HPDE6-E6E7 (cell line): ENCODE measurements around the gene DDX54.

Experiments used
- DNase-seq: peaks from one replicate; pipeline ENCODE4 v3.0.0; 2011; ENCODE audit warnings: missing footprints; ENCODE audit errors: extremely low spot score

Gene DDX54

GRCh38 chr12:113162102-113163029, 22.9 kb downstream of the DDX54 start:
- no peak for DNase-seq

- no peak for DNase-seq
Measured at GRCh38 chr12:113161415-113162016, 23.8 kb downstream of the DDX54 start.

DNA sequence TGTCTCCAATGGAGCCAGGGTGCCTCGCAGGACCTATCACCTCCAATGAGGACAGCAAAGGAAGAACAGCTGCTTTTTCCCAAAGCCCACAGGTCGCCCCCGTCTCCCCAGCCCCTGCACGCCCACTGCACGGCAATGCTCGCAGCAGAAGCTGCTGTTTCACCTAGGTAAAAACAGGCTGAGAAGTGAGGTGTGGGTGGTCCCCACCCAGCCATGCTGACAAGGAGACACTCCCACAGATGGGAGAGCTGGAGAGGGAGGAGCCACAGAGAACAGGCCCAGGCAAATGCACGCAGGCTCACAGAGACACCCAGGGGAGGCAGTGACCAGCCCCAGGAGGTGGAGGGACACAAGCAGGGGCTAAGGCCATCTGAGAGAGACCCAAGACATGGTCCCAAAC, 25.3 kb downstream of the DDX54 start:
- no peak for DNase-seq

DNA sequence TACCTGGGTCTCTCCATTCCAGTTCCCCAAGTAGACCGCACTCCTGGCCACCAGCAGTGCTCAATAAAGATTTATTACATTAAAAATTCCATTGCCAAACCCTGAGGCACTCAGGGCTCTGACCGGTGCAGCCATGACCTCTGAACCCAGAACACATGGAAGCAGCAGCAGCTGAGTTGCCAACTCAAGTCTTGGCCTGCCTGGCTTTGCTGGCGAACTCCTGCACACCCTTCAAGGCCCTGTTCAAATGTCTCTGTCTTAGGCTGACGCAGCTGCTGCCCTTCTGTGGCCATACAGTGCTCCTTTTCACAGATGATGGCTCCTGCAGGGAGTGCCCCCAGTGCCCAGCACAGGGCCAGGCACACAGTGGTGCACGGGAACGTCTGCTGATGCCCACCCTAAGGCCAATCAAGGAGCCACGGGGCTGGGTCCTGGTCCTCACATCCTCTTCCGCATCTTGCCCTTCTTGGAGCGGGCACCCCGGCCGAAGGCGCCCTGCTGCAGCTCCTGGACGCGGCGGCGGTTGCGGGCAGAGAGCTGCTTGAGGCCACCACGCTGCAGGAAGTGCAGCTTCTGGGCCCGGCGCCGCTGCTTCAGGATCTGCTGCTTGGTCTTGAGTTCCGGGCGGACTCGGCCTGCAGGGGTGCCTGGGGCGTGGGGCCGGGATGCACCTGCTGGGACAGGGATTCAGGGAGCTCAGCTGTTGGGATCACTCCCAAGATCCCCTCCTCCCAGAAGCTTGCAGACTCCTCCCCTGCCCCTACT, 26.7 kb downstream of the DDX54 start:
- no peak for DNase-seq

GRCh38 chr12:113157218-113157859, 27.9 kb downstream of the DDX54 start:
- DNase-seq: no peak

GRCh38 chr12:113155646-113156045, 29.6 kb downstream of the DDX54 start:
- DNase-seq: no peak

GRCh38 chr12:113155060-113155459, 30.2 kb downstream of the DDX54 start:
- DNase-seq: no peak

- DNase-seq: no peak
Measured at GRCh38 chr12:113154351-113154973, 30.8 kb downstream of the DDX54 start.

GRCh38 chr12:113152835-113153814, 32.2 kb downstream of the DDX54 start:
- DNase-seq: peak; percentile 87

- no peak for DNase-seq
Measured at GRCh38 chr12:113152196-113152834, 33.0 kb downstream of the DDX54 start.

DNA sequence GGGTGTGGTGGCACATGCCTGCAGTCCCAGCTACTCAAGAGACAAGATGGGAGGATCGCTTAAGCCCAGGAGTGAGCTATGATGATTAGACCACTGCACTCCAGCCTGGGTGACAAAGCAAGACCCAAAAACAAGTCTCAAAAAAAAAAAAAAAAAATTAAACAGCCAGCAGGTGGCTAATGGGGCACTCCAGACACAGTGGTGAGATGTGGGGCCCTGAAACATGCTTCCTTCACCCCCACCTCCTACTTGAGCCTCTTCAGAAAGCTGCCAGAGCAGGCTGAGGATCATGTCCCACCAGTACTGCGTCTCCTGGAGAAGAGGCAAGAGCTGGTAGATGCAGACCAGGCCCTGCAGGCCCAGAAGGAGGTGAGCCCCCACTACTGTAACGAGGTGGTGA, 33.6 kb downstream of the DDX54 start:
- DNase-seq: no peak

- peak; percentile 83 for DNase-seq
Measured at GRCh38 chr12:113149361-113150150, 35.7 kb downstream of the DDX54 start, which contains the start of gene CFAP73. CFAP73 (plus strand) TSS chr12:113149724; CDS start chr12:113149858, 134 bp downstream.

- no peak for DNase-seq
Measured at GRCh38 chr12:113146999-113147398, 38.3 kb downstream of the DDX54 start.

DNA sequence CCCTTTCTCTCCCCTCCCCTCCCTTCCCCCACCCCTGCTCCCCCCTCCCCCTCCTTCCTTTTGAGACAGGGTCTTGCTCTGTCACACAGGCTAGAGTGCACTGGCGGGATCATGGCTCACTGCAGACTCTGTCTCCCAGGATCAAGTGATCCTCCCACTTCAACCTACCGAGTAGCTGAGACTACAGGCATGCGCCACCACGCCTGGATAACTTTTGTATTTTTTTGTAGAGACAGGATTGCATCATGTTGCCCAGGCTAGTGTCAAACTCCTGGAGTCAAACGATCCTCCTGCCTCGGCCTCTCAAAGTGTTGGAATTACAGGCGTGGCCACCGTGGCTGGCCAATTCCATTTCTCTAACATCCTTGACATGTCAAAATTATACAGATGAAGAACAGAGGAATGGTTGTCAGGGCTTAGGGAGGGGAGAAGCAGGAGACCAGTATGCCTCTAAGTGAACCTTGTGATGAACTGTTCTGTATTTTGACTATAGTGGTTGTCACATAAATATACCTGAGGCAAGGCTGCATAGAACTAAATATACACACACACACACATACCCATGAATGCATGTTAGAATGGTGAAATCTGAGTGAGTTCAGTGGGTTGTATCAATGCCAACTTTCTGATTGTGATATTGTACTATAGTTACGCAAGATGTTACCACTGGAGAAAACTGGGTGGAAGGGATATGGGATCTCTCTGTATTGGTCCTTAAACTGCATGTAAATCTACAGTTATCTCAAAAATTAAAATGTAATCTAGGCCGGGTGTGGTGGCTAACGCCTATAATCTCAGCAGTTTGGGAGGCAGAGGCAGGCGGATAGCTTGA, 39.3 kb downstream of the DDX54 start:
- no peak for DNase-seq

DNA sequence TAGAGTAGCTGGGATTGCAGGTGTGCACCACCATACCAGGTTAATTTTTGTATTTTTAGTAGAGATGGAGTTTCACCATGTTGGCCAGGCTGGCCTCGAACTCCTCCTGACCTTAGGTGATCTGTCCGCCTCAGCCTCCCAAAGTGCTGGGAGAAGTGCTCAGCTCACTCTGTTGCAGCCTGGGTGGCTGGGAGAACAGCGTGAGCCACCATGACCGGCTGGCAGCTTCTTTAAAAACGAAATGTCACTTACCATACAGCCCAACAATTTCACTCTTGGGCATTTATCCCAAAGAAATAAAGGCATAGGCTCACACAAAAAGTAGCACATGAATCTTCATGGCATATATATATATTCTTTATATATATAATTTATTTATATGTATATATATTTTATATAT, 40.5 kb downstream of the DDX54 start:
- no peak for DNase-seq

DNA sequence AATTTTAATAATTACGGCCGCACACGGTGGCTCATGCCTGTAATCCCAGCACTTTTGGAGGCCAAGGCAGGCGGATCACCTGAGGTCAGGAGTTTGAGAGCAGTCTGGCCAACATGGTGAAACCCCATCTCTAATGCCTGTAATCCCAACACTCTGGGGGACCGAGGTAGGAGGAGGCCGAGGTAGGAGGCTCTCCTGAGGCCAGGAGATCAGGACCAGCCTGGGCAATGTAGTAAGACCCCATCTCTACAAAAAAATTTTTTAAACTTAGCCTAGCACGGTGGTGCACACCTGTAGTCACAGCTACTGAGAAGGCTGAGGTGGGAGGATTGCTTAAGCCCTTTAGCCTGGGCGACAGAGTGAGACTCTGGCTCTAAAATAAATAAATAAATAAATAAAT, 41.3 kb downstream of the DDX54 start:
- DNase-seq: no peak

DNA sequence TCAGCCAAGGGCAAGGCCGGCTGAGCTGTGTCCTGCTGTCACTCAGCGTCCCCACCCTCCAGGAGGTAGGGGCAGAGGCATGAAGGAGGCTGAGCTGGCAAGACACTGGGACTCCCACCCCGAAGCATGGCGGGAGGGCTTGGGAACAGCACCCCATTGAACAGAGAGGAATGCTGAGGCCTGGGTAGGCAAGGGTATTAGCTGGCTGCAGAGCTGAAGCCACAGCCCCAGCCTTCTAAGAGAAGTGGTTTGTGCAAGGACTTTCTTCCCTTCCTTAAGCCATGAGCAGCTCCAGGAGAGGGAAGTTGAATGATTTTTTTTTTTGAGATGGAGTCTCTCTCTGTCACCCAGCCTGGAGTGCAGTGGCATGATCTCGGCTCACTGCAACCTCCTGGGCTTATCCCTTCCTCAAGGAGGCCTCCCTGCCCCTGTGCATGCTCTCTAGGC, 42.4 kb downstream of the DDX54 start:
- no peak for DNase-seq
